ENCODE results near the gene CRYZL1. TPM values are rescaled to one million over a fixed set of nuclear protein-coding genes. Genes with fewer than 3 reads are reported as not detected.

Gene CRYZL1
- total RNA-seq, 4 donors from 2014 or later: 14.8 to 29.4 (median 24.4) TPM

DNA sequence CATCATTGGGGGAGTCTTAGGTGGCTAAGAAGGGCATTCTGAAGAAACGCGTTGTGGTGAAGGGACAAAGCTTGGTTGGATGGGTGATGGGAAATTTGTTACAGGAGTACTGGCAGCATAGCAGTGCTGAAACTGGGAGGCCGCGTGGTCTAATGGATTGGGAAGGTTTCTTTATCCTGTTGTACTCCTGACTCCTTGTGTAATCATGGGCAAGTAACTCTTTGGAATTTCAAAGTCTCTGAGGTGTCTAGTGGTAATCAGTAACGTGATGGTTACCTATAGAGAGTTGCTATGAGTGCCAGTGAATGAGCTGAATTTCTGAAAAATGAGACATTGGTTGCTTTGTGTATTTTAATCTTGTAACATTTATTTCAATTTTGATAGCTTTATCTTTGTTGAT is 71.5 kb downstream of the CRYZL1 start:
- no peaks in the 10 kb centered on the region for H3K9me3 ChIP-seq
- peaks cover 5 to 6% of the 10 kb centered on the region in 2 donors for H3K4me1 ChIP-seq
- no peak overlapping the region for H3K4me3 ChIP-seq
- ATAC-seq (no peak), DNase-seq (no peak)
- H3K27ac ChIP-seq: no peak overlapping the region
- H3K36me3 ChIP-seq: peaks cover 0 to 62% of the 10 kb centered on the region in 2 donors
- TF ChIP-seq, protein P1, sequence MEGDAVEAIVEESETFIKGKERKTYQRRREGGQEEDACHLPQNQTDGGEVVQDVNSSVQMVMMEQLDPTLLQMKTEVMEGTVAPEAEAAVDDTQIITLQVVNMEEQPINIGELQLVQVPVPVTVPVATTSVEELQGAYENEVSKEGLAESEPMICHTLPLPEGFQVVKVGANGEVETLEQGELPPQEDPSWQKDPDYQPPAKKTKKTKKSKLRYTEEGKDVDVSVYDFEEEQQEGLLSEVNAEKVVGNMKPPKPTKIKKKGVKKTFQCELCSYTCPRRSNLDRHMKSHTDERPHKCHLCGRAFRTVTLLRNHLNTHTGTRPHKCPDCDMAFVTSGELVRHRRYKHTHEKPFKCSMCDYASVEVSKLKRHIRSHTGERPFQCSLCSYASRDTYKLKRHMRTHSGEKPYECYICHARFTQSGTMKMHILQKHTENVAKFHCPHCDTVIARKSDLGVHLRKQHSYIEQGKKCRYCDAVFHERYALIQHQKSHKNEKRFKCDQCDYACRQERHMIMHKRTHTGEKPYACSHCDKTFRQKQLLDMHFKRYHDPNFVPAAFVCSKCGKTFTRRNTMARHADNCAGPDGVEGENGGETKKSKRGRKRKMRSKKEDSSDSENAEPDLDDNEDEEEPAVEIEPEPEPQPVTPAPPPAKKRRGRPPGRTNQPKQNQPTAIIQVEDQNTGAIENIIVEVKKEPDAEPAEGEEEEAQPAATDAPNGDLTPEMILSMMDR (IDR thresholded peaks at IDR 0.05 in 4 of 5, conservative IDR thresholded peaks at IDR 0.05 in 1 of 5): no peak
- TF ChIP-seq POLR2A (IDR thresholded peaks at IDR 0.05): no peak
- intact Hi-C loops (cut with DNase I; ENCODE audit: low total_unique reads): no loop called here
- H3K27me3 ChIP-seq: no peaks in the 10 kb centered on the region
- in situ Hi-C loops (cut with MboI; ENCODE audit: low sequenced_read_pairs in 4 of 4): no loop called here

- ATAC-seq (no peak), DNase-seq (no peak)
- H3K4me1 ChIP-seq: peaks cover 5 to 6% of the 10 kb centered on the region in 2 donors
- peaks cover 0 to 49% of the 10 kb centered on the region in 2 donors for H3K36me3 ChIP-seq
- intact Hi-C loops (cut with DNase I; ENCODE audit: low total_unique reads): no loop called here
- no peak overlapping the region for H3K4me3 ChIP-seq
- TF ChIP-seq, protein P1 (IDR thresholded peaks at IDR 0.05 in 4 of 5, conservative IDR thresholded peaks at IDR 0.05 in 1 of 5): no peak
- no peak for TF ChIP-seq POLR2A (IDR thresholded peaks at IDR 0.05)
- in situ Hi-C loops (cut with MboI; ENCODE audit: low sequenced_read_pairs in 4 of 4): no loop called here
- no peaks in the 10 kb centered on the region for H3K9me3 ChIP-seq
- no peak overlapping the region for H3K27ac ChIP-seq
- no peaks in the 10 kb centered on the region for H3K27me3 ChIP-seq
Measured at GRCh38 chr21:33568448-33568847, 73.1 kb downstream of the CRYZL1 start.

- Histone ChIP-seq H3K27me3 (no peaks in the 10 kb centered on the region), H3K4me1 (peaks cover 5 to 6% of the 10 kb centered on the region in 2 donors), H3K27ac (no peak overlapping the region), H3K36me3 (peaks cover 0 to 49% of the 10 kb centered on the region in 2 donors), H3K4me3 (no peak overlapping the region), H3K9me3 (no peaks in the 10 kb centered on the region)
- in situ Hi-C loops (cut with MboI; ENCODE audit: low sequenced_read_pairs in 4 of 4) (no loop called here), intact Hi-C loops (cut with DNase I; ENCODE audit: low total_unique reads) (no loop called here)
- DNase-seq (no peak), ATAC-seq (no peak)
- TF ChIP-seq POLR2A (IDR thresholded peaks at IDR 0.05): no peak
- TF ChIP-seq, protein P1 (IDR thresholded peaks at IDR 0.05 in 4 of 5, conservative IDR thresholded peaks at IDR 0.05 in 1 of 5): no peak
Measured at GRCh38 chr21:33567914-33568313, 73.6 kb downstream of the CRYZL1 start.

DNA sequence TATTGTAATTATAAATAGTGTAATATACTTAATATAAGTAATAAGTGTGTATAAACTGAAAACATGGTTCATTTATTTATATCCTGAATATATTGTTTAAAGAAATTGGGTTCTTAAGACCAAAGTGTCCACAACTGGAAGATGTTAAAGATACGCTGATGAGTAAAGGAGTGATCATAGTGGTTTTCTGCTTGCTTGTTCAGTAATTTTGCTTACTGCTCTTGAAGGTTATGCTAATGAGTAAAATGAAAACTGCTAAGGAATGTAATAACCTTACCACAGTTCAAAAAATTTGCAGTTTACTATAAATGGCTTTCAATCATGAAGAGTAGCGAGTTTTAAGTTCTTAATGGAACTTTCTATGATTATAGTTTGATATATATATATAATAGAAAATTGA is 75.0 kb downstream of the CRYZL1 start:
- DNase-seq (no peak), ATAC-seq (no peak)
- Histone ChIP-seq H3K36me3 (peaks cover 0 to 60% of the 10 kb centered on the region in 2 donors), H3K9me3 (no peaks in the 10 kb centered on the region), H3K4me3 (no peak overlapping the region), H3K27ac (no peak overlapping the region), H3K4me1 (peaks cover 0 to under 1% of the 10 kb centered on the region in 2 donors), H3K27me3 (no peaks in the 10 kb centered on the region)
- TF ChIP-seq, protein P1 (IDR thresholded peaks at IDR 0.05 in 4 of 5, conservative IDR thresholded peaks at IDR 0.05 in 1 of 5): no peak
- no peak for TF ChIP-seq POLR2A (IDR thresholded peaks at IDR 0.05)
- intact Hi-C loops (cut with DNase I; ENCODE audit: low total_unique reads) (no loop called here), in situ Hi-C loops (cut with MboI; ENCODE audit: low sequenced_read_pairs in 4 of 4) (no loop called here)

GRCh38 chr21:33562389-33562788 is 79.2 kb downstream of the CRYZL1 start:
- Histone ChIP-seq H3K36me3 (peaks cover 0 to 67% of the 10 kb centered on the region in 2 donors), H3K27me3 (no peaks in the 10 kb centered on the region), H3K4me3 (no peak overlapping the region), H3K9me3 (no peaks in the 10 kb centered on the region), H3K4me1 (peaks cover 3 to 9% of the 10 kb centered on the region in 2 donors), H3K27ac (no peak overlapping the region)
- no peak for ATAC-seq
- in situ Hi-C loops (cut with MboI; ENCODE audit: low sequenced_read_pairs in 4 of 4) (no loop called here), intact Hi-C loops (cut with DNase I; ENCODE audit: low total_unique reads) (no loop called here)
- TF ChIP-seq, protein P1 (IDR thresholded peaks at IDR 0.05 in 4 of 5, conservative IDR thresholded peaks at IDR 0.05 in 1 of 5): no peak
- TF ChIP-seq POLR2A (IDR thresholded peaks at IDR 0.05): no peak
- DNase-seq: no peak
